Activated CD8-positive, alpha-beta memory T cell treated with anti-CD3 and anti-CD28 coated beads, Interleukin-2, amount 10 ng/mL, durations not matched to agents 7 days and 5 days (primary cell): ENCODE results near the gene CAMK2A. TPM values are rescaled to one million over a fixed set of nuclear protein-coding genes. Genes with fewer than 3 reads are reported as not detected.

ENCODE experiments used
- ATAC-seq: fragments of 150-1000 bp; cut with Tn5 transposase; one replicate; pipeline ENCODE4 v1.10.0; 2021; ENCODE audit warnings: moderate library complexity
- CTCF ChIA-PET: fragments of 350-600 bp; sonication (Branson Sonifier 250); formaldehyde crosslinking; loops from one replicate; lab custom pipeline; 2021; ENCODE audit warnings: antibody characterized with exemption; lab: Charles Lee
- DNase-seq: peaks from one replicate; pipeline ENCODE4 v3.0.0-alpha.2; 2020
- H3K27ac Mint-ChIP-seq: one replicate; pipeline ENCODE4 v1.8.0; 2021; ENCODE audit warnings: mild to moderate bottlenecking, mixed read lengths
- H3K27me3 Mint-ChIP-seq: one replicate; pipeline ENCODE4 v1.8.0; 2021; ENCODE audit warnings: mixed read lengths
- H3K36me3 Mint-ChIP-seq: one replicate; pipeline ENCODE4 v1.8.0; 2021; ENCODE audit warnings: mild to moderate bottlenecking, mixed read lengths
- H3K4me1 Mint-ChIP-seq: one replicate; pipeline ENCODE4 v1.8.0; 2021; ENCODE audit warnings: mixed read lengths
- H3K4me3 Mint-ChIP-seq: one replicate; pipeline ENCODE4 v1.8.0; 2021; ENCODE audit warnings: mild to moderate bottlenecking, moderate library complexity, mixed read lengths
- H3K9me3 Mint-ChIP-seq: one replicate; pipeline ENCODE4 v1.8.0; 2022; ENCODE audit warnings: low read depth, mixed read lengths
- total RNA-seq, 2 experiments: library from RNA; stranded (reverse); gene quantifications; one replicate each; pipeline ENCODE4 v1.2.3, GENCODE V29; 2021

Gene CAMK2A
- total RNA-seq, 2 experiments from 2014 or later = not detected

GRCh38 chr5:150274811-150275210 lies 14.8 kb downstream of the CAMK2A start:
- Mint-ChIP-seq H3K4me3 (no peak overlapping the region), H3K4me1 (no peaks in the 10 kb centered on the region), H3K9me3 (no peaks in the 10 kb centered on the region), H3K27ac (no peak overlapping the region), H3K36me3 (no peaks in the 10 kb centered on the region), H3K27me3 (peaks cover 17% of the 10 kb centered on the region)
- CTCF ChIA-PET = no interaction called here
- no peak for DNase-seq
- ATAC-seq = no peak

GRCh38 chr5:150272531-150272930 lies 17.0 kb downstream of the CAMK2A start:
- Mint-ChIP-seq H3K27me3 (peaks cover 16% of the 10 kb centered on the region), H3K36me3 (no peaks in the 10 kb centered on the region), H3K9me3 (no peaks in the 10 kb centered on the region), H3K4me3 (no peak overlapping the region), H3K27ac (no peak overlapping the region), H3K4me1 (no peaks in the 10 kb centered on the region)
- DNase-seq = no peak
- CTCF ChIA-PET = interaction anchor here (1.4 to 1.7 kb wide), 3 partner anchors 77 to 163 kb away, joined by 6 to 8 read pairs (median 8); no protein-coding TSS in a partner anchor
- no peak for ATAC-seq

- H3K9me3 Mint-ChIP-seq = no peaks in the 10 kb centered on the region
- ATAC-seq (no peak), DNase-seq (no peak)
- no peaks in the 10 kb centered on the region for H3K36me3 Mint-ChIP-seq
- H3K27me3 Mint-ChIP-seq = peaks cover 16% of the 10 kb centered on the region
- H3K4me3 Mint-ChIP-seq = no peak overlapping the region
- CTCF ChIA-PET = interaction anchor here (1.4 to 1.7 kb wide), 3 partner anchors 78 to 163 kb away, joined by 6 to 8 read pairs (median 8); no protein-coding TSS in a partner anchor
- no peak overlapping the region for H3K27ac Mint-ChIP-seq
- H3K4me1 Mint-ChIP-seq = no peaks in the 10 kb centered on the region
Observed at GRCh38 chr5:150271923-150272322, 17.6 kb downstream of the CAMK2A start.

GRCh38 chr5:150271296-150271692 lies 18.3 kb downstream of the CAMK2A start:
- no peak for DNase-seq
- no peak overlapping the region for H3K4me3 Mint-ChIP-seq
- no peak for ATAC-seq
- H3K36me3 Mint-ChIP-seq = no peaks in the 10 kb centered on the region
- CTCF ChIA-PET = interaction anchor here (1.5 kb wide), 1 partner anchor 80 kb away, joined by 8 read pairs; no protein-coding TSS in a partner anchor
- no peak overlapping the region for H3K27ac Mint-ChIP-seq
- no peaks in the 10 kb centered on the region for H3K4me1 Mint-ChIP-seq
- H3K9me3 Mint-ChIP-seq = no peaks in the 10 kb centered on the region
- H3K27me3 Mint-ChIP-seq = peaks cover 14% of the 10 kb centered on the region

- Mint-ChIP-seq H3K9me3 (no peaks in the 10 kb centered on the region), H3K27me3 (peaks cover 14% of the 10 kb centered on the region), H3K36me3 (no peaks in the 10 kb centered on the region), H3K4me1 (no peaks in the 10 kb centered on the region), H3K27ac (no peak overlapping the region), H3K4me3 (no peak overlapping the region)
- ATAC-seq = no peak
- DNase-seq = no peak
- CTCF ChIA-PET = interaction anchor here (1.2 to 2.0 kb wide), 2 partner anchors 10 to 79 kb away, joined by 3 to 6 read pairs; no protein-coding TSS in a partner anchor
Observed at GRCh38 chr5:150270541-150271295, 18.9 kb downstream of the CAMK2A start.

- H3K4me1 Mint-ChIP-seq = no peaks in the 10 kb centered on the region
- no peak overlapping the region for H3K4me3 Mint-ChIP-seq
- DNase-seq (no peak), ATAC-seq (no peak)
- H3K36me3 Mint-ChIP-seq = no peaks in the 10 kb centered on the region
- H3K27me3 Mint-ChIP-seq = peaks cover 2% of the 10 kb centered on the region
- H3K9me3 Mint-ChIP-seq = no peaks in the 10 kb centered on the region
- CTCF ChIA-PET = no interaction called here
- H3K27ac Mint-ChIP-seq = no peak overlapping the region
Observed at GRCh38 chr5:150266871-150267291, 22.7 kb downstream of the CAMK2A start.

GRCh38 chr5:150265870-150266383 lies 23.6 kb downstream of the CAMK2A start:
- no peak for ATAC-seq
- Mint-ChIP-seq H3K27ac (no peak overlapping the region), H3K27me3 (peaks cover 4% of the 10 kb centered on the region), H3K9me3 (no peaks in the 10 kb centered on the region), H3K4me1 (no peaks in the 10 kb centered on the region), H3K36me3 (no peaks in the 10 kb centered on the region), H3K4me3 (no peak overlapping the region)
- DNase-seq = no peak
- CTCF ChIA-PET = no interaction called here

- Mint-ChIP-seq H3K9me3 (no peaks in the 10 kb centered on the region), H3K27me3 (peaks cover 4% of the 10 kb centered on the region), H3K4me1 (no peaks in the 10 kb centered on the region), H3K36me3 (no peaks in the 10 kb centered on the region), H3K4me3 (no peak overlapping the region), H3K27ac (no peak overlapping the region)
- CTCF ChIA-PET = interaction anchor here (1.9 kb wide), 1 partner anchor 87 kb away, joined by 5 read pairs; no protein-coding TSS in a partner anchor
- no peak for ATAC-seq
- DNase-seq = no peak
Observed at GRCh38 chr5:150264667-150265603, 24.6 kb downstream of the CAMK2A start.

- CTCF ChIA-PET = interaction anchor here (1.9 kb wide), 1 partner anchor 88 kb away, joined by 5 read pairs; no protein-coding TSS in a partner anchor
- H3K36me3 Mint-ChIP-seq = no peaks in the 10 kb centered on the region
- no peaks in the 10 kb centered on the region for H3K9me3 Mint-ChIP-seq
- no peak overlapping the region for H3K27ac Mint-ChIP-seq
- no peak overlapping the region for H3K4me3 Mint-ChIP-seq
- DNase-seq (no peak), ATAC-seq (peak; percentile 33)
- peaks cover 4% of the 10 kb centered on the region for H3K27me3 Mint-ChIP-seq
- H3K4me1 Mint-ChIP-seq = no peaks in the 10 kb centered on the region
Observed at GRCh38 chr5:150263801-150264621, 25.6 kb downstream of the CAMK2A start.

GRCh38 chr5:150263375-150263775 lies 26.2 kb downstream of the CAMK2A start:
- ATAC-seq (no peak), DNase-seq (no peak)
- H3K9me3 Mint-ChIP-seq = no peaks in the 10 kb centered on the region
- peaks cover 4% of the 10 kb centered on the region for H3K27me3 Mint-ChIP-seq
- H3K27ac Mint-ChIP-seq = no peak overlapping the region
- no peak overlapping the region for H3K4me3 Mint-ChIP-seq
- CTCF ChIA-PET = interaction anchor here (1.9 kb wide), 1 partner anchor 88 kb away, joined by 5 read pairs; no protein-coding TSS in a partner anchor
- no peaks in the 10 kb centered on the region for H3K36me3 Mint-ChIP-seq
- no peaks in the 10 kb centered on the region for H3K4me1 Mint-ChIP-seq

- H3K36me3 Mint-ChIP-seq = no peaks in the 10 kb centered on the region
- no peaks in the 10 kb centered on the region for H3K4me1 Mint-ChIP-seq
- H3K27me3 Mint-ChIP-seq = peaks cover 2% of the 10 kb centered on the region
- no peak overlapping the region for H3K27ac Mint-ChIP-seq
- DNase-seq = no peak
- H3K9me3 Mint-ChIP-seq = no peaks in the 10 kb centered on the region
- no peak overlapping the region for H3K4me3 Mint-ChIP-seq
- ATAC-seq = no peak
- CTCF ChIA-PET = interaction anchor here (1.7 kb wide), 1 partner anchor 44 kb away, joined by 6 read pairs; no protein-coding TSS in a partner anchor
Observed at GRCh38 chr5:150262502-150262901, 27.1 kb downstream of the CAMK2A start.

GRCh38 chr5:150261231-150261630 lies 28.3 kb downstream of the CAMK2A start:
- Mint-ChIP-seq H3K4me3 (no peak overlapping the region), H3K27me3 (peaks cover 2% of the 10 kb centered on the region), H3K36me3 (no peaks in the 10 kb centered on the region), H3K4me1 (no peaks in the 10 kb centered on the region), H3K9me3 (no peaks in the 10 kb centered on the region), H3K27ac (no peak overlapping the region)
- ATAC-seq (no peak), DNase-seq (no peak)
- CTCF ChIA-PET = interaction anchor here (1.4 to 1.7 kb wide), 2 partner anchors 9 to 43 kb away, joined by 3 to 6 read pairs; no protein-coding TSS in a partner anchor
